ENCODE measurements around the gene NDC1. TPM values are rescaled to one million over a fixed set of nuclear protein-coding genes. Genes with fewer than 3 reads are reported as not detected.

Gene NDC1
- total and polyA plus RNA-seq, 10 donors = 5.2 to 18.2 (median 9.0) TPM

DNA sequence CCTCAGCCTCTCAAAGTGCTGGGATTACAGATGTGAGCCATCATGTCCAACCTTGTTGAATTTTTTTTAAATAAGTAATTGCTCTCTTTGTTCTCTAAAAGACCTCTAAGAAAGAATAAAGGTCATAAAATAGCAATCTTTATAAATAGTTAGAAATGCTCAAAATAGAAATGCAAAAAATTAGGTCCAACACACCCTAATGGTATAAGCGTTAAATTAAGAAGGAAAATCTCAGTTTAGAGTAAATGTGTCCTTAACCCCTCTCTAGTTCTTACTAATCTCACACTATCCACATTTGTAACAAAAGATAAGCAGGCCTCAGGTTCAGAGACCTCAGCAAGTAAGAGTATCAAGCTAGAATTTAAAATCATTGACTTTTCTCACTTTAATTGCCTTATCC, 60.8 kb downstream of the NDC1 start:
- Histone ChIP-seq H3K36me3 (peaks cover 0 to 90% (median 5%) of the 10 kb centered on the region in 6 donors), H3K9me3 (no peaks in the 10 kb centered on the region), H3K27ac (no peak overlapping the region), H3K4me1 (no peaks in the 10 kb centered on the region), H3K27me3 (replicated peaks in 1 of 7) (no peaks in the 10 kb centered on the region), H3K4me3 (no peak overlapping the region)
- DNase-seq = no peak
- 40 to 96% (median 95%) methylated on average over 1 of the region's 1 CpG for WGBS, 5 donors
- TF ChIP-seq POLR2AphosphoS5 (IDR thresholded peaks at IDR 0.05) (no peak), POLR2A (IDR thresholded peaks at IDR 0.05) (no peak)
- TF ChIP-seq, protein P1, sequence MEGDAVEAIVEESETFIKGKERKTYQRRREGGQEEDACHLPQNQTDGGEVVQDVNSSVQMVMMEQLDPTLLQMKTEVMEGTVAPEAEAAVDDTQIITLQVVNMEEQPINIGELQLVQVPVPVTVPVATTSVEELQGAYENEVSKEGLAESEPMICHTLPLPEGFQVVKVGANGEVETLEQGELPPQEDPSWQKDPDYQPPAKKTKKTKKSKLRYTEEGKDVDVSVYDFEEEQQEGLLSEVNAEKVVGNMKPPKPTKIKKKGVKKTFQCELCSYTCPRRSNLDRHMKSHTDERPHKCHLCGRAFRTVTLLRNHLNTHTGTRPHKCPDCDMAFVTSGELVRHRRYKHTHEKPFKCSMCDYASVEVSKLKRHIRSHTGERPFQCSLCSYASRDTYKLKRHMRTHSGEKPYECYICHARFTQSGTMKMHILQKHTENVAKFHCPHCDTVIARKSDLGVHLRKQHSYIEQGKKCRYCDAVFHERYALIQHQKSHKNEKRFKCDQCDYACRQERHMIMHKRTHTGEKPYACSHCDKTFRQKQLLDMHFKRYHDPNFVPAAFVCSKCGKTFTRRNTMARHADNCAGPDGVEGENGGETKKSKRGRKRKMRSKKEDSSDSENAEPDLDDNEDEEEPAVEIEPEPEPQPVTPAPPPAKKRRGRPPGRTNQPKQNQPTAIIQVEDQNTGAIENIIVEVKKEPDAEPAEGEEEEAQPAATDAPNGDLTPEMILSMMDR (IDR thresholded peaks at IDR 0.05 in 8 of 11, conservative IDR thresholded peaks at IDR 0.05 in 3 of 11) = no peak
- intact Hi-C loops (cut with DNase I; ENCODE audit: low total_unique reads) = no loop called here

DNA sequence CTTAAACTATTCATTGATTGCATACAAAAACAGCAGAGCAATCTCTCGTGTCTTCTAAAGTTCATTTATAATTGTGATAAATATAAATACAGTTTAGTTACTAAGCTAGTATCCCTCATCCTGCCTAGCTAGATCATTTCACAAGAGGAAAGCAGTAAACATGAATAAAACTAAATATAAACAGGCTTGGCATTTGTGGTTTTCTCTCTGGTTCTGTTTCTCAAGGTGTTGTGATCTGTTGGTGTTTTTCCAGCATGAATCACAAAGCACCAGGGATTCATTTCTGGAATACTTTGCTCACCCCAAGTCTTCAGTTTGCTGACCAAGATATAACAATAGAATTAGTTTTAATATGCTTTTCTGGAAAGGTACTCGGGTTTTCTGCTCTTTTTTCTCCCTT, 66.4 kb downstream of the NDC1 start:
- 91 to 95% (median 92%) methylated on average over 2 of the region's 2 CpGs for WGBS, 5 donors
- Histone ChIP-seq H3K4me1 (peaks cover 0 to 12% (median under 1%) of the 10 kb centered on the region in 6 donors), H3K4me3 (no peak overlapping the region), H3K9me3 (no peaks in the 10 kb centered on the region), H3K36me3 (peaks cover 0 to 85% (median 15%) of the 10 kb centered on the region in 6 donors), H3K27ac (no peak overlapping the region), H3K27me3 (replicated peaks in 1 of 7) (no peaks in the 10 kb centered on the region)
- intact Hi-C loops (cut with DNase I; ENCODE audit: low total_unique reads) = no loop called here
- DNase-seq = no peak
- TF ChIP-seq POLR2AphosphoS5 (IDR thresholded peaks at IDR 0.05) = no peak
- TF ChIP-seq POLR2A (IDR thresholded peaks at IDR 0.05) = no peak

DNA sequence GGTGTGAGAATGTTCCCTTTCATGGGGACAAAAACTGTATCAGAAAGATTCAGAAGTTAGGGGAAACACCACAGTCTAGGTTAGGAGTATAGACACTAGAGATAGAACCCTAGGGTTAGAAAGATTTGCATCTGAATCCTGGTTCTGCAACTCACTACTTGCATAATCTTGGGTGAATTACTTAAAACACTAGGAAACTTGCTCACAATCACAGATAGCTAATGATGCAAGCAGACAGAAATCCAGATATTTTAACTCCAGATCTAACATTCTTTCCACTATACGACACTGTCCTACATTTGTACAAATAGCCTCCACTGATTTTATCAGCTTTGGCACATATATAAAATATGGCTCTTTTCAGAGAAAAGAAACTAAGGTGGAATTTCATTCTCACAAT, 68.3 kb downstream of the NDC1 start:
- 84 to 100% (median 90%) methylated on average over 1 of the region's 1 CpG for WGBS, 5 donors
- no peak overlapping the region for H3K27ac ChIP-seq
- H3K4me3 ChIP-seq = no peak overlapping the region
- H3K4me1 ChIP-seq = peaks cover 0 to 24% (median 8%) of the 10 kb centered on the region in 6 donors
- H3K36me3 ChIP-seq = peaks cover 0 to 79% (median 15%) of the 10 kb centered on the region in 6 donors
- intact Hi-C loops (cut with DNase I; ENCODE audit: low total_unique reads) = no loop called here
- TF ChIP-seq POLR2A (IDR thresholded peaks at IDR 0.05) (no peak), POLR2AphosphoS5 (IDR thresholded peaks at IDR 0.05) (no peak)
- TF ChIP-seq, protein P1 (IDR thresholded peaks at IDR 0.05 in 8 of 11, conservative IDR thresholded peaks at IDR 0.05 in 3 of 11) = no peak
- no peak for DNase-seq
- H3K9me3 ChIP-seq = no peaks in the 10 kb centered on the region
- no peaks in the 10 kb centered on the region for H3K27me3 ChIP-seq (replicated peaks in 1 of 7)

DNA sequence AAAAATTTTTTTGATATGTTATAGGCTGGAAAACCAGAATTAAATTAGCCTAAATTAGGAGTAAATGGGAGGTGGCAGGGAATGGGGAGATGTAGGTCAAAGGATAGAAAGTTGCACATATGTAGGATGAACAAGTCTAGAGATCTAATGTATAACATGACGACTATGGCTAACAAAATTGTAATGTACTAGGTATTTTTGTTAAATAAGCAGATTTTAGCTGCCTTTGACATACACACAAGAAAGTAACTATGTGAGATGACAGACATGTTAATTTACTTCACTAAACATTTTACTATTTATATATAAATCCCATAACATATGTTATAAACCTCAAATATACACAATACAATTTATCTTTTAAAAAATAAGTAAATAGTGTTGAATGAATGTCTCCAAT, 68.9 kb downstream of the NDC1 start:
- Histone ChIP-seq H3K9me3 (no peaks in the 10 kb centered on the region), H3K27ac (no peak overlapping the region), H3K36me3 (peaks cover 0 to 73% (median 15%) of the 10 kb centered on the region in 6 donors), H3K4me1 (peaks cover 0 to 24% (median 8%) of the 10 kb centered on the region in 6 donors), H3K27me3 (replicated peaks in 1 of 7) (no peaks in the 10 kb centered on the region), H3K4me3 (no peak overlapping the region)
- intact Hi-C loops (cut with DNase I; ENCODE audit: low total_unique reads) = no loop called here
- no peak for TF ChIP-seq POLR2AphosphoS5 (IDR thresholded peaks at IDR 0.05)
- no peak for TF ChIP-seq POLR2A (IDR thresholded peaks at IDR 0.05)
- TF ChIP-seq, protein P1 (IDR thresholded peaks at IDR 0.05 in 8 of 11, conservative IDR thresholded peaks at IDR 0.05 in 3 of 11) = no peak
- 97 to 100% (median 98%) methylated on average over 1 of the region's 1 CpG for WGBS, 5 donors
- DNase-seq = no peak

All from spleen (tissue), 11 donors.